GM12878 (cell line): ENCODE results near the gene CUEDC1. TPM values are rescaled to one million over a fixed set of nuclear protein-coding genes. Genes with fewer than 3 reads are reported as not detected.

Experiments
- ATAC-seq: fragments of 200-7000 bp; cut with Tn5 transposase; 3 replicates; pipeline ENCODE4 v1.9.1; 2020; ENCODE audit warnings: mild to moderate bottlenecking, moderate library complexity
- BruUV-seq: library from RNA; stranded (reverse); fragments of 400-500 nt; replicated peaks from 2 replicates; lab custom pipeline; 2021; lab: Mats Ljungman, UMichigan
- CTCF ChIA-PET: fragments of 300-600 bp; sonication (Branson Sonifier 250); formaldehyde crosslinking; extraction: SDS; loops from one replicate; lab custom pipeline; 2021; ENCODE audit warnings: inconsistent platforms; lab: Yijun Ruan, JAX
- POLR2A ChIA-PET: fragments of 350-600 bp; formaldehyde crosslinking; extraction: SDS; loops from one replicate; lab custom pipeline; 2021; ENCODE audit warnings: inconsistent platforms; lab: Charles Lee
- RAD21 ChIA-PET: fragments of 300-600 bp; sonication (Branson Sonifier 250); formaldehyde crosslinking; loops from one replicate; lab custom pipeline; 2023; ENCODE audit warnings: antibody characterized with exemption; ENCODE audit not compliant: unreplicated experiment; lab: Charles Lee
- SMC1A ChIA-PET: fragments of 300-600 bp; sonication (Branson Sonifier 250); formaldehyde crosslinking; loops from one replicate; lab custom pipeline; 2023; ENCODE audit not compliant: unreplicated experiment, uncharacterized antibody; lab: Charles Lee
- DNase-seq: peaks from one replicate; pipeline ENCODE4 v3.0.0-alpha.2; 2011; ENCODE audit warnings: low read depth, low spot score
- FAIRE-seq: peaks from 3 replicates; lab custom pipeline; 2011; peaks lifted over from hg19 to GRCh38; lab: Jason Lieb, UNC
- H2AFZ ChIP-seq: 2 replicates; pipeline ENCODE4 v1.6.0; 2011; ENCODE audit warnings: low read depth, low read length, control low read depth; ENCODE audit not compliant: control insufficient read depth
- H3K27ac ChIP-seq: 2 replicates; pipeline ENCODE4 v1.5.1; 2011; ENCODE audit warnings: control low read depth; ENCODE audit not compliant: control insufficient read depth, insufficient read depth
- H3K27me3 ChIP-seq, 2 experiments: replicated peaks in 1 of 2; 2 replicates each; pipeline versions ENCODE4 v1.6.0 to v1.6.1; 2011; ENCODE audit warnings: low read length in 1 of 2; ENCODE audit not compliant: control insufficient read depth in 2 of 2, insufficient read depth in 2 of 2
- H3K36me3 ChIP-seq, 2 experiments: 2 replicates each; pipeline ENCODE4 v1.5.1; 2011; ENCODE audit warnings: low read length in 1 of 2; ENCODE audit not compliant: control insufficient read depth in 2 of 2, insufficient read depth in 2 of 2
- H3K4me1 ChIP-seq: 2 replicates; pipeline ENCODE4 v1.6.1; 2011; ENCODE audit warnings: mild to moderate bottlenecking, low read length, moderate library complexity, mixed read lengths; ENCODE audit not compliant: control insufficient read depth, insufficient read depth
- H3K4me2 ChIP-seq: 2 replicates; pipeline ENCODE4 v1.6.0; 2011; ENCODE audit warnings: control low read depth; ENCODE audit not compliant: control insufficient read depth, insufficient read depth
- H3K4me3 ChIP-seq: fragments of 200-600 bp; sonication (generic); 2 replicates; pipeline ENCODE4 v1.5.1; 2016
- H3K79me2 ChIP-seq: 2 replicates; pipeline ENCODE4 v1.6.0; 2011; ENCODE audit warnings: low read length; ENCODE audit not compliant: control insufficient read depth, insufficient read depth
- H3K9ac ChIP-seq: 2 replicates; pipeline ENCODE4 v1.8.0; 2011; ENCODE audit warnings: low read length, control low read depth, mixed read lengths; ENCODE audit not compliant: control insufficient read depth, insufficient read depth
- H3K9me3 ChIP-seq: replicated peaks from 3 replicates; pipeline ENCODE4 v1.5.1; 2011; ENCODE audit warnings: mild to moderate bottlenecking, low read length; ENCODE audit not compliant: control insufficient read depth, insufficient read depth
- H4K20me1 ChIP-seq: 2 replicates; pipeline ENCODE4 v1.6.0; 2011; ENCODE audit not compliant: control insufficient read depth, insufficient read depth
- ASH2L ChIP-seq: fragments of 300-600, 200-600 bp; sonication (generic); IDR thresholded peaks from 2 replicates; pipeline ENCODE4 v1.6.1; 2017; ENCODE audit warnings: low read depth, mild to moderate bottlenecking, borderline replicate concordance
- BCL11A ChIP-seq: IDR thresholded peaks from 2 replicates; pipeline ENCODE4 v1.6.1; 2011; ENCODE audit warnings: low read depth, low read length
- EZH2 ChIP-seq: IDR thresholded peaks from 2 replicates; pipeline ENCODE4 v1.6.1; 2012; ENCODE audit warnings: low read depth, mild to moderate bottlenecking, control low read depth, inconsistent platforms, low read length, borderline replicate concordance; ENCODE audit not compliant: control insufficient read depth
- IKZF1 ChIP-seq: fragments of 450-650 bp; conservative IDR thresholded peaks from 2 replicates; pipeline ENCODE4 v1.6.1; 2017; ENCODE audit warnings: antibody characterized with exemption, mild to moderate bottlenecking
- NFIC ChIP-seq: IDR thresholded peaks from 2 replicates; pipeline ENCODE4 v1.6.1; 2012; ENCODE audit warnings: low read depth, mild to moderate bottlenecking, inconsistent platforms, low read length, moderate library complexity
- POLR2AphosphoS5 ChIP-seq: IDR thresholded peaks from 2 replicates; pipeline ENCODE4 v1.6.1; 2011; ENCODE audit warnings: mild to moderate bottlenecking, low read length, inconsistent platforms
- RB1 ChIP-seq: fragments of 450-650 bp; formaldehyde crosslinking; IDR thresholded peaks from 2 replicates; pipeline ENCODE4 v1.6.1; 2017; ENCODE audit warnings: mild to moderate bottlenecking, borderline replicate concordance
- RELA ChIP-seq: fragments of 450-650 bp; IDR thresholded peaks from 2 replicates; pipeline ENCODE4 v1.8.0; 2014; ENCODE audit warnings: borderline replicate concordance; ENCODE audit not compliant: partially characterized antibody
- SMC3 ChIP-seq: IDR thresholded peaks from 2 replicates; pipeline ENCODE4 v1.6.1; 2011; ENCODE audit warnings: low read length, improper control_type of control experiment, borderline replicate concordance
- ZNF274 ChIP-seq: IDR thresholded peaks from one replicate; pipeline ENCODE4 v1.8.0; 2011; ENCODE audit not compliant: insufficient read length, insufficient read depth
- WGBS: methylation state at CpG from one replicate; pipeline ENCODE4 v1.1.6; 2016; ENCODE audit warnings: low lambda C conversion rate; ENCODE audit not compliant: insufficient replicate concordance, insufficient coverage; ENCODE audit errors: missing lambda C conversion rate; 5-methylcytosine and 5-hydroxymethylcytosine counted together
- in situ Hi-C: fragments of 300-500 bp; cut with MboI; formaldehyde crosslinking; loops from 9 replicates; pipeline ENCODE4 v1.14.3; 2018; ENCODE audit warnings: mixed read lengths
- intact Hi-C: fragments of 100-400 bp; cut with micrococcal nuclease; formaldehyde crosslinking; loops from one replicate; pipeline ENCODE4 v1.14.2; 2022; ENCODE audit not compliant: unreplicated experiment
- polyA plus RNA-seq, 11 experiments: library from polyadenylated mRNA; depleted of rRNA in 4 of 11; unstranded in 6 of 11; stranded (reverse) in 5 of 11; fragments of >200 nt; fragmentation: Nextera tagmentation in 4 of 11; fragmentation: Illumina TruSeq in 1 of 11; extraction: Ambion mirVana in 4 of 11; extraction: Trizol in 1 of 11; gene quantifications; 1 replicate in 1 of 11; 2 replicates in 10 of 11; pipeline versions ENCODE4 v1.2.1 to v1.2.3, GENCODE V29; 2011 to 2016; ENCODE audit warnings: inconsistent platforms in 2 of 11, missing spikeins in 2 of 11, low read depth in 1 of 11
- total RNA-seq, 4 experiments: library from RNA; depleted of rRNA in 3 of 4; stranded (reverse); fragments of >200 nt in 3 of 4; fragmentation: Illumina TruSeq in 1 of 4; extraction: Trizol in 1 of 4; gene quantifications; 2 replicates each; pipeline versions ENCODE4 v1.2.1 to v1.2.3, GENCODE V29; 2013 to 2021
- TF ChIP-seq, protein P1 (sequence below): fragments of 450-650 bp; IDR thresholded peaks from 2 replicates; pipeline ENCODE4 v1.6.1; 2016; ENCODE audit warnings: mild to moderate bottlenecking
- TF ChIP-seq, protein P2 (sequence below): fragments of 450-650 bp; IDR thresholded peaks from 2 replicates; pipeline ENCODE4 v1.6.1; 2017; ENCODE audit warnings: mild to moderate bottlenecking, moderate library complexity
- TF ChIP-seq, protein P3 (sequence below): IDR thresholded peaks from 2 replicates; pipeline ENCODE4 v1.6.1; 2011; ENCODE audit warnings: mild to moderate bottlenecking, low read depth, low read length, moderate library complexity; ENCODE audit not compliant: insufficient replicate concordance
- TF ChIP-seq, protein P4 (sequence below): IDR thresholded peaks from 2 replicates; pipeline ENCODE4 v1.6.1; 2012; ENCODE audit warnings: low read depth, low read length, improper control_type of control experiment
- TF ChIP-seq, protein P5 (sequence below): IDR thresholded peaks from 2 replicates; pipeline ENCODE4 v1.6.1; 2012; ENCODE audit warnings: low read depth, low read length, improper control_type of control experiment

Gene CUEDC1
- total and polyA plus RNA-seq, 10 of the 15 experiments (the other 5 are each of a cell fraction or from before 2014, with no cell fraction given), result 0.24 to 7.4 (median 1.8) TPM

DNA sequence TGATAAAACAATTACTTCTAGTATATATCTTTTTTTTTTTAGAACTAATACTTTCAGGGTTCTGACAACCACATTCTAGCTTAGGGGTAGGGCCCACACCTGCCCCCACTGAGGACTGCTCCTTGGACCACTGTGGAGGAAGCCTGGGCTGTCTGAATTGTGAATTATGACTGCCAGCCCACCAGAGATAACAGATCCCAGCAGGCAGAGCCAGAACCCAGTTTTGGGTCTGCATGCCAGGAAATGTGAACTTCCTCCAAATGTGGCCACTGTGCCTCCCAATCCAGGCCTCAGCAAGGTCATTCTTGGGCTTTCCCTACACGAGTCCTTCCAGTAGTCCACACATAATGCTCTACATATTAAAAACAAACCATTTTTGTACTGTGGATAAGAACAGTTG, 16.9 kb upstream of the CUEDC1 start:
- Histone ChIP-seq H3K9ac (no peak overlapping the region), H4K20me1 (no peaks in the 10 kb centered on the region), H3K27me3 (no peaks in the 10 kb centered on the region), H3K36me3 (peaks cover 6 to 19% of the 10 kb centered on the region in 2 experiments), H3K79me2 (no peaks in the 10 kb centered on the region), H3K9me3 (no peaks in the 10 kb centered on the region), H2AFZ (no peak overlapping the region), H3K4me3 (no peak overlapping the region), H3K4me1 (no peaks in the 10 kb centered on the region), H3K4me2 (no peak overlapping the region), H3K27ac (no peak overlapping the region)
- ATAC-seq, result no peak
- WGBS, result 46% methylated on average over 1 of the region's 1 CpG
- ChIA-PET POLR2A (interaction anchor here (0.7 kb wide), 1 partner anchor 10 kb away, joined by 3 read pairs; no protein-coding TSS in a partner anchor), CTCF (interaction anchor here (1.3 to 2.0 kb wide), 3 partner anchors 10 to 27 kb away, joined by 3 to 8 read pairs (median 7); no protein-coding TSS in a partner anchor), RAD21 (no interaction called here), SMC1A (interaction anchor here (1.3 to 1.4 kb wide), 2 partner anchors 9 to 14 kb away, joined by 3 to 6 read pairs; no protein-coding TSS in a partner anchor)
- in situ Hi-C loops (no loop called here), intact Hi-C loops (no loop called here)
- no TSS peak for BruUV-seq
- no peak for DNase-seq
- no peak for FAIRE-seq
- TF ChIP-seq EZH2 (no peak), NFIC (no peak), POLR2AphosphoS5 (no peak), IKZF1 (no peak), RB1 (no peak), ZNF274 (no peak), RELA (no peak), SMC3 (no peak), BCL11A (no peak), ASH2L (no peak)
- TF ChIP-seq, protein P1, sequence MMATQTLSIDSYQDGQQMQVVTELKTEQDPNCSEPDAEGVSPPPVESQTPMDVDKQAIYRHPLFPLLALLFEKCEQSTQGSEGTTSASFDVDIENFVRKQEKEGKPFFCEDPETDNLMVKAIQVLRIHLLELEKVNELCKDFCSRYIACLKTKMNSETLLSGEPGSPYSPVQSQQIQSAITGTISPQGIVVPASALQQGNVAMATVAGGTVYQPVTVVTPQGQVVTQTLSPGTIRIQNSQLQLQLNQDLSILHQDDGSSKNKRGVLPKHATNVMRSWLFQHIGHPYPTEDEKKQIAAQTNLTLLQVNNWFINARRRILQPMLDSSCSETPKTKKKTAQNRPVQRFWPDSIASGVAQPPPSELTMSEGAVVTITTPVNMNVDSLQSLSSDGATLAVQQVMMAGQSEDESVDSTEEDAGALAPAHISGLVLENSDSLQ, result no peak
- TF ChIP-seq, protein P2, sequence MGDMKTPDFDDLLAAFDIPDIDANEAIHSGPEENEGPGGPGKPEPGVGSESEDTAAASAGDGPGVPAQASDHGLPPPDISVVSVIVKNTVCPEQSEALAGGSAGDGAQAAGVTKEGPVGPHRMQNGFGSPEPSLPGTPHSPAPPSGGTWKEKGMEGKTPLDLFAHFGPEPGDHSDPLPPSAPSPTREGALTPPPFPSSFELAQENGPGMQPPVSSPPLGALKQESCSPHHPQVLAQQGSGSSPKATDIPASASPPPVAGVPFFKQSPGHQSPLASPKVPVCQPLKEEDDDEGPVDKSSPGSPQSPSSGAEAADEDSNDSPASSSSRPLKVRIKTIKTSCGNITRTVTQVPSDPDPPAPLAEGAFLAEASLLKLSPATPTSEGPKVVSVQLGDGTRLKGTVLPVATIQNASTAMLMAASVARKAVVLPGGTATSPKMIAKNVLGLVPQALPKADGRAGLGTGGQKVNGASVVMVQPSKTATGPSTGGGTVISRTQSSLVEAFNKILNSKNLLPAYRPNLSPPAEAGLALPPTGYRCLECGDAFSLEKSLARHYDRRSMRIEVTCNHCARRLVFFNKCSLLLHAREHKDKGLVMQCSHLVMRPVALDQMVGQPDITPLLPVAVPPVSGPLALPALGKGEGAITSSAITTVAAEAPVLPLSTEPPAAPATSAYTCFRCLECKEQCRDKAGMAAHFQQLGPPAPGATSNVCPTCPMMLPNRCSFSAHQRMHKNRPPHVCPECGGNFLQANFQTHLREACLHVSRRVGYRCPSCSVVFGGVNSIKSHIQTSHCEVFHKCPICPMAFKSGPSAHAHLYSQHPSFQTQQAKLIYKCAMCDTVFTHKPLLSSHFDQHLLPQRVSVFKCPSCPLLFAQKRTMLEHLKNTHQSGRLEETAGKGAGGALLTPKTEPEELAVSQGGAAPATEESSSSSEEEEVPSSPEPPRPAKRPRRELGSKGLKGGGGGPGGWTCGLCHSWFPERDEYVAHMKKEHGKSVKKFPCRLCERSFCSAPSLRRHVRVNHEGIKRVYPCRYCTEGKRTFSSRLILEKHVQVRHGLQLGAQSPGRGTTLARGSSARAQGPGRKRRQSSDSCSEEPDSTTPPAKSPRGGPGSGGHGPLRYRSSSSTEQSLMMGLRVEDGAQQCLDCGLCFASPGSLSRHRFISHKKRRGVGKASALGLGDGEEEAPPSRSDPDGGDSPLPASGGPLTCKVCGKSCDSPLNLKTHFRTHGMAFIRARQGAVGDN, result no peak
- TF ChIP-seq, protein P3, sequence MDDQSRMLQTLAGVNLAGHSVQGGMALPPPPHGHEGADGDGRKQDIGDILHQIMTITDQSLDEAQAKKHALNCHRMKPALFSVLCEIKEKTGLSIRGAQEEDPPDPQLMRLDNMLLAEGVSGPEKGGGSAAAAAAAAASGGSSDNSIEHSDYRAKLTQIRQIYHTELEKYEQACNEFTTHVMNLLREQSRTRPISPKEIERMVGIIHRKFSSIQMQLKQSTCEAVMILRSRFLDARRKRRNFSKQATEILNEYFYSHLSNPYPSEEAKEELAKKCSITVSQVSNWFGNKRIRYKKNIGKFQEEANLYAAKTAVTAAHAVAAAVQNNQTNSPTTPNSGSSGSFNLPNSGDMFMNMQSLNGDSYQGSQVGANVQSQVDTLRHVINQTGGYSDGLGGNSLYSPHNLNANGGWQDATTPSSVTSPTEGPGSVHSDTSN, result no peak
- TF ChIP-seq, protein P4, sequence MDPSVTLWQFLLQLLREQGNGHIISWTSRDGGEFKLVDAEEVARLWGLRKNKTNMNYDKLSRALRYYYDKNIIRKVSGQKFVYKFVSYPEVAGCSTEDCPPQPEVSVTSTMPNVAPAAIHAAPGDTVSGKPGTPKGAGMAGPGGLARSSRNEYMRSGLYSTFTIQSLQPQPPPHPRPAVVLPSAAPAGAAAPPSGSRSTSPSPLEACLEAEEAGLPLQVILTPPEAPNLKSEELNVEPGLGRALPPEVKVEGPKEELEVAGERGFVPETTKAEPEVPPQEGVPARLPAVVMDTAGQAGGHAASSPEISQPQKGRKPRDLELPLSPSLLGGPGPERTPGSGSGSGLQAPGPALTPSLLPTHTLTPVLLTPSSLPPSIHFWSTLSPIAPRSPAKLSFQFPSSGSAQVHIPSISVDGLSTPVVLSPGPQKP, result no peak
- TF ChIP-seq, protein P5, sequence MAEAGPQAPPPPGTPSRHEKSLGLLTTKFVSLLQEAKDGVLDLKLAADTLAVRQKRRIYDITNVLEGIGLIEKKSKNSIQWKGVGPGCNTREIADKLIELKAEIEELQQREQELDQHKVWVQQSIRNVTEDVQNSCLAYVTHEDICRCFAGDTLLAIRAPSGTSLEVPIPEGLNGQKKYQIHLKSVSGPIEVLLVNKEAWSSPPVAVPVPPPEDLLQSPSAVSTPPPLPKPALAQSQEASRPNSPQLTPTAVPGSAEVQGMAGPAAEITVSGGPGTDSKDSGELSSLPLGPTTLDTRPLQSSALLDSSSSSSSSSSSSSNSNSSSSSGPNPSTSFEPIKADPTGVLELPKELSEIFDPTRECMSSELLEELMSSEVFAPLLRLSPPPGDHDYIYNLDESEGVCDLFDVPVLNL, result no peak
